SK-N-SH treated with all-trans-retinoic acid at 6 μM for 48 hours (cell line): Measurements from ENCODE around the gene TAS1R1.

Experiments
- ATAC-seq: fragments of 200-7000 bp; cut with Tn5 transposase; 3 replicates; pipeline ENCODE4 v1.9.1; 2020; ENCODE audit warnings: mild to moderate bottlenecking, moderate library complexity
- ARNTL ChIP-seq: fragments of 450-650 bp; formaldehyde crosslinking; IDR thresholded peaks from 2 replicates; pipeline ENCODE4 v1.5.0; 2020; ENCODE audit warnings: low read depth, mild to moderate bottlenecking, moderate library complexity, borderline replicate concordance
- BACH2 ChIP-seq: fragments of 250-450 bp; sonication (Bioruptor Pico); IDR thresholded peaks from 2 replicates; pipeline ENCODE4 v1.9.0; 2021; ENCODE audit warnings: mild to moderate bottlenecking, borderline replicate concordance
- ESRRG ChIP-seq: fragments of 250-450 bp; sonication (Bioruptor Pico); IDR thresholded peaks from 2 replicates; pipeline ENCODE4 v1.6.1; 2021; ENCODE audit warnings: mild to moderate bottlenecking
- ISL1 ChIP-seq: fragments of 250-450 bp; sonication (Bioruptor Pico); IDR thresholded peaks from 2 replicates; pipeline ENCODE4 v2.1.2; 2022; ENCODE audit warnings: mild to moderate bottlenecking, moderate library complexity
- OSR1 ChIP-seq: fragments of 250-450 bp; sonication (Bioruptor Pico); IDR thresholded peaks from 2 replicates; pipeline ENCODE4 v1.8.0; 2022; ENCODE audit warnings: moderate library complexity, mild to moderate bottlenecking, inconsistent platforms
- PPARA ChIP-seq: fragments of 250-450 bp; sonication (Bioruptor Pico); IDR thresholded peaks from 2 replicates; pipeline ENCODE4 v1.5.0; 2020; ENCODE audit warnings: mild to moderate bottlenecking, borderline replicate concordance
- RARB ChIP-seq: fragments of 250-450 bp; sonication (Bioruptor Pico); IDR thresholded peaks from 2 replicates; pipeline ENCODE4 v1.8.0; 2021; ENCODE audit warnings: mild to moderate bottlenecking, moderate library complexity
- SNAI2 ChIP-seq: fragments of 250-450 bp; sonication (Bioruptor Pico); IDR thresholded peaks from 2 replicates; pipeline ENCODE4 v1.5.0; 2020; ENCODE audit warnings: mild to moderate bottlenecking, moderate library complexity
- TOX ChIP-seq: fragments of 250-450 bp; sonication (Bioruptor Pico); IDR thresholded peaks from 2 replicates; pipeline ENCODE4 v1.8.0; 2021; ENCODE audit warnings: mild to moderate bottlenecking, moderate library complexity, borderline replicate concordance
- ZC3H10 ChIP-seq: fragments of 250-450 bp; sonication (Bioruptor Pico); IDR thresholded peaks from 2 replicates; pipeline ENCODE4 v1.5.1; 2021; ENCODE audit warnings: mild to moderate bottlenecking, moderate library complexity
- ZFP30 ChIP-seq: fragments of 450-650 bp; formaldehyde crosslinking; IDR thresholded peaks from 2 replicates; pipeline ENCODE4 v1.5.0; 2022; ENCODE audit warnings: mild to moderate bottlenecking, moderate library complexity
- ZNF565 ChIP-seq: fragments of 450-650 bp; formaldehyde crosslinking; conservative IDR thresholded peaks from 2 replicates; pipeline ENCODE4 v1.5.0; 2020; ENCODE audit warnings: low read depth, mild to moderate bottlenecking, moderate library complexity
- ZNF70 ChIP-seq: fragments of 450-650 bp; formaldehyde crosslinking; IDR thresholded peaks from 2 replicates; pipeline ENCODE4 v1.5.0; 2020; ENCODE audit warnings: mild to moderate bottlenecking, moderate library complexity
- ZNF8 ChIP-seq: fragments of 450-650 bp; formaldehyde crosslinking; IDR thresholded peaks from 2 replicates; pipeline ENCODE4 v1.5.0; 2020; ENCODE audit warnings: mild to moderate bottlenecking, moderate library complexity
- TF ChIP-seq, protein P1 (sequence below): fragments of 250-450 bp; sonication (Bioruptor Pico); IDR thresholded peaks from 2 replicates; pipeline ENCODE4 v1.8.0; 2021; ENCODE audit warnings: low read depth, mild to moderate bottlenecking, moderate library complexity, borderline replicate concordance
- TF ChIP-seq, protein P2 (sequence below): fragments of 250-450 bp; sonication (Bioruptor Pico); IDR thresholded peaks from 2 replicates; pipeline ENCODE4 v1.5.1; 2020; ENCODE audit warnings: low read depth, mild to moderate bottlenecking, moderate library complexity
- TF ChIP-seq, protein P3 (sequence below): fragments of 250-450 bp; sonication (Bioruptor Pico); IDR thresholded peaks from 2 replicates; pipeline ENCODE4 v1.5.0; 2020; ENCODE audit warnings: mild to moderate bottlenecking, moderate library complexity
- TF ChIP-seq, protein P4 (sequence below): fragments of 250-450 bp; sonication (Bioruptor Pico); IDR thresholded peaks from 2 replicates; pipeline ENCODE4 v1.5.1; 2021; ENCODE audit warnings: mild to moderate bottlenecking, moderate library complexity
- TF ChIP-seq, protein P5 (sequence below): fragments of 250-450 bp; sonication (Bioruptor Pico); IDR thresholded peaks from 2 replicates; pipeline ENCODE4 v1.8.0; 2020; ENCODE audit warnings: mild to moderate bottlenecking, moderate library complexity, borderline replicate concordance

TAS1R1 gene

DNA sequence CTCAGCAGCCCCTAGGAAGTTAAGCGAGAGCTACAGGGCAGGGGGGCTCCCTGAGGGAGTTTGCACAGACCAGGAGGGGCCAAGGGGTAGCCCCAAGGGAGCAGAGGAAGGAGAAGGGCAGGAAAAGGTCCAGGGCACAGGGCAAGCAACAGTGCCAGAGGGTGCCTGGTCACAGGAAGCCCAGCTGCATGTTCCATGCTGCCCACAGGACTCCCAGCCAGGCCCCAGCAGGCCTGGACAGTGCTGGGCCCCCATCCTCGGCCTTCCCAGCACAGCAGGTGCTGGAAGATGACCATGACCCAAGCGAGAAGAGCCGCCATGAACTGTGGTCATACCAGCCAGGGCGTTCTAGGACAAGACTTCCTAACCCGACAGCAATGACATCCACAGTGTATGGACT lies 36.5 kb downstream of the TAS1R1 start:
- no peak for ATAC-seq
- TF ChIP-seq, protein P1, sequence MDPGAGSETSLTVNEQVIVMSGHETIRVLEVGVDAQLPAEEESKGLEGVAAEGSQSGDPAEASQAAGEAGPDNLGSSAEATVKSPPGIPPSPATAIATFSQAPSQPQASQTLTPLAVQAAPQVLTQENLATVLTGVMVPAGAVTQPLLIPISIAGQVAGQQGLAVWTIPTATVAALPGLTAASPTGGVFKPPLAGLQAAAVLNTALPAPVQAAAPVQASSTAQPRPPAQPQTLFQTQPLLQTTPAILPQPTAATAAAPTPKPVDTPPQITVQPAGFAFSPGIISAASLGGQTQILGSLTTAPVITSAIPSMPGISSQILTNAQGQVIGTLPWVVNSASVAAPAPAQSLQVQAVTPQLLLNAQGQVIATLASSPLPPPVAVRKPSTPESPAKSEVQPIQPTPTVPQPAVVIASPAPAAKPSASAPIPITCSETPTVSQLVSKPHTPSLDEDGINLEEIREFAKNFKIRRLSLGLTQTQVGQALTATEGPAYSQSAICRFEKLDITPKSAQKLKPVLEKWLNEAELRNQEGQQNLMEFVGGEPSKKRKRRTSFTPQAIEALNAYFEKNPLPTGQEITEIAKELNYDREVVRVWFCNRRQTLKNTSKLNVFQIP = no peak
- no peak for TF ChIP-seq ESRRG (CRISPR knock-in tag)

DNA sequence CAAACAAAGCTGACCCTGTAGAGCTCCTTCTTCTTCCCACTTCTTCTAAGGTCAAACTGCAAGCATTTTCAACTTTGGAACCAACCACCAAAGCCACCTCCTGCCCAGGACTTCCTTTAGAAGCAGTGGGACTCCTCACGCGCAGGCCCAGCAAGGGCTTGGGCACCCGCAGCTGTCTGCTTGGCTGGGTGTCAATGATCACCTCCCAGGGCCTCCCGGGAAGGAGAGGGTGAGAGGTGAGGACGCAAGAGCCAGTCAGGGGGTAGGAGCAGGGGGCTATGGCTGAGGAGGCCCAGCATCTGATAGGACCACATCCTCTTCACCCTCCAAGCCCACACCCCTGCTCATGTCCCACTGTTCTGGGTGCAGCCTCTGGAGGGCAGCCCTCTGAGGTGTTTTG lies 37.3 kb downstream of the TAS1R1 start:
- TF ChIP-seq ZNF70 (CRISPR knock-in tag) (no peak), TOX (no peak), ARNTL (CRISPR knock-in tag) (no peak), ESRRG (CRISPR knock-in tag) (no peak), ZNF565 (CRISPR knock-in tag) (no peak), ZNF8 (CRISPR knock-in tag) (no peak), RARB (CRISPR knock-in tag) (no peak), ZFP30 (CRISPR knock-in tag) (no peak), OSR1 (CRISPR knock-in tag) (no peak), ISL1 (CRISPR knock-in tag) (no peak)
- TF ChIP-seq, protein P1 = no peak
- TF ChIP-seq, protein P2, sequence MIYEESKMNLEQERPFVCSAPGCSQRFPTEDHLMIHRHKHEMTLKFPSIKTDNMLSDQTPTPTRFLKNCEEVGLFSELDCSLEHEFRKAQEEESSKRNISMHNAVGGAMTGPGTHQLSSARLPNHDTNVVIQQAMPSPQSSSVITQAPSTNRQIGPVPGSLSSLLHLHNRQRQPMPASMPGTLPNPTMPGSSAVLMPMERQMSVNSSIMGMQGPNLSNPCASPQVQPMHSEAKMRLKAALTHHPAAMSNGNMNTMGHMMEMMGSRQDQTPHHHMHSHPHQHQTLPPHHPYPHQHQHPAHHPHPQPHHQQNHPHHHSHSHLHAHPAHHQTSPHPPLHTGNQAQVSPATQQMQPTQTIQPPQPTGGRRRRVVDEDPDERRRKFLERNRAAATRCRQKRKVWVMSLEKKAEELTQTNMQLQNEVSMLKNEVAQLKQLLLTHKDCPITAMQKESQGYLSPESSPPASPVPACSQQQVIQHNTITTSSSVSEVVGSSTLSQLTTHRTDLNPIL = no peak
- TF ChIP-seq, protein P3, sequence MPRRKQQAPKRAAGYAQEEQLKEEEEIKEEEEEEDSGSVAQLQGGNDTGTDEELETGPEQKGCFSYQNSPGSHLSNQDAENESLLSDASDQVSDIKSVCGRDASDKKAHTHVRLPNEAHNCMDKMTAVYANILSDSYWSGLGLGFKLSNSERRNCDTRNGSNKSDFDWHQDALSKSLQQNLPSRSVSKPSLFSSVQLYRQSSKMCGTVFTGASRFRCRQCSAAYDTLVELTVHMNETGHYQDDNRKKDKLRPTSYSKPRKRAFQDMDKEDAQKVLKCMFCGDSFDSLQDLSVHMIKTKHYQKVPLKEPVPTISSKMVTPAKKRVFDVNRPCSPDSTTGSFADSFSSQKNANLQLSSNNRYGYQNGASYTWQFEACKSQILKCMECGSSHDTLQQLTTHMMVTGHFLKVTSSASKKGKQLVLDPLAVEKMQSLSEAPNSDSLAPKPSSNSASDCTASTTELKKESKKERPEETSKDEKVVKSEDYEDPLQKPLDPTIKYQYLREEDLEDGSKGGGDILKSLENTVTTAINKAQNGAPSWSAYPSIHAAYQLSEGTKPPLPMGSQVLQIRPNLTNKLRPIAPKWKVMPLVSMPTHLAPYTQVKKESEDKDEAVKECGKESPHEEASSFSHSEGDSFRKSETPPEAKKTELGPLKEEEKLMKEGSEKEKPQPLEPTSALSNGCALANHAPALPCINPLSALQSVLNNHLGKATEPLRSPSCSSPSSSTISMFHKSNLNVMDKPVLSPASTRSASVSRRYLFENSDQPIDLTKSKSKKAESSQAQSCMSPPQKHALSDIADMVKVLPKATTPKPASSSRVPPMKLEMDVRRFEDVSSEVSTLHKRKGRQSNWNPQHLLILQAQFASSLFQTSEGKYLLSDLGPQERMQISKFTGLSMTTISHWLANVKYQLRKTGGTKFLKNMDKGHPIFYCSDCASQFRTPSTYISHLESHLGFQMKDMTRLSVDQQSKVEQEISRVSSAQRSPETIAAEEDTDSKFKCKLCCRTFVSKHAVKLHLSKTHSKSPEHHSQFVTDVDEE = no peak
- TF ChIP-seq, all 23 proteins: peak for 0
- ATAC-seq = no peak

DNA sequence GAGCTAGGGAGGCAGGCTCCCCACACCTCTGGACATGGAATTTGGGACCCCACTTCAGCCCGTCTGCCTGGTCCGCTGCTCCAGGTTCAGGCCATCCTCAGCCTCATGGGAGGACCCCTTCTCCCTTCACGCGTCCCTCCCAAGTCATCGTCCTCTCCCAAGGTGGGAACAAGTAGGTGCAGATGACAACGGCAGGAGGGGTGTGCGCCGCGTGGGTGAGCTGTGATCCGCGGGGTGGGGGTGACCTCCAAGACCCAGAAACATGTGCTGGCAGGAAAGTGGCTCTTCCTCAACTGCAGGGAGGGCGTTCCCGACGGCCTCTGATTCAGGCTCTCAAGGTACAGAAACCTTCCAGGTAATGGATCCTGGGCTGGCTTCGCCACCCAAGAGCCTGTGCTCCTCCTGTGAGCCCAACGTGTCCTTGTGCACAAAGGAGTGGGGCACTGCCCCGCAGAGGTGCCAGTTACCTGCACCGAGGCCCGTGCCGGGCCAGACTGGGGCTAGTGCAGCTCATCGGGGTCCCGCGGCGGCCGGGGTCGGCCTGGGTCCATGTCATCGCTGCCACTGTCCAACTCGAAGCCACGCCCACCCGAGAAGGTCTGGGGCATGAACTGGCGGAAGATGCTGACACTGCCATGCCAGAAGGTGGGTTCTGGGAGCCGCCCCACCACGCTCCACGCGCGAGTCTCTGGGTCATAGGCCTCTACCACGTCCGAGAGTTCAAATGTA lies 37.9 kb downstream of the TAS1R1 start:
- ATAC-seq = no peak
- TF ChIP-seq ZFP30 (CRISPR knock-in tag) (no peak), TOX (no peak)
- TF ChIP-seq, protein P4, sequence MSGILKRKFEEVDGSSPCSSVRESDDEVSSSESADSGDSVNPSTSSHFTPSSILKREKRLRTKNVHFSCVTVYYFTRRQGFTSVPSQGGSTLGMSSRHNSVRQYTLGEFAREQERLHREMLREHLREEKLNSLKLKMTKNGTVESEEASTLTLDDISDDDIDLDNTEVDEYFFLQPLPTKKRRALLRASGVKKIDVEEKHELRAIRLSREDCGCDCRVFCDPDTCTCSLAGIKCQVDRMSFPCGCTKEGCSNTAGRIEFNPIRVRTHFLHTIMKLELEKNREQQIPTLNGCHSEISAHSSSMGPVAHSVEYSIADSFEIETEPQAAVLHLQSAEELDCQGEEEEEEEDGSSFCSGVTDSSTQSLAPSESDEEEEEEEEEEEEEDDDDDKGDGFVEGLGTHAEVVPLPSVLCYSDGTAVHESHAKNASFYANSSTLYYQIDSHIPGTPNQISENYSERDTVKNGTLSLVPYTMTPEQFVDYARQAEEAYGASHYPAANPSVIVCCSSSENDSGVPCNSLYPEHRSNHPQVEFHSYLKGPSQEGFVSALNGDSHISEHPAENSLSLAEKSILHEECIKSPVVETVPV (CRISPR knock-in tag) = no peak
- TF ChIP-seq, protein P5, sequence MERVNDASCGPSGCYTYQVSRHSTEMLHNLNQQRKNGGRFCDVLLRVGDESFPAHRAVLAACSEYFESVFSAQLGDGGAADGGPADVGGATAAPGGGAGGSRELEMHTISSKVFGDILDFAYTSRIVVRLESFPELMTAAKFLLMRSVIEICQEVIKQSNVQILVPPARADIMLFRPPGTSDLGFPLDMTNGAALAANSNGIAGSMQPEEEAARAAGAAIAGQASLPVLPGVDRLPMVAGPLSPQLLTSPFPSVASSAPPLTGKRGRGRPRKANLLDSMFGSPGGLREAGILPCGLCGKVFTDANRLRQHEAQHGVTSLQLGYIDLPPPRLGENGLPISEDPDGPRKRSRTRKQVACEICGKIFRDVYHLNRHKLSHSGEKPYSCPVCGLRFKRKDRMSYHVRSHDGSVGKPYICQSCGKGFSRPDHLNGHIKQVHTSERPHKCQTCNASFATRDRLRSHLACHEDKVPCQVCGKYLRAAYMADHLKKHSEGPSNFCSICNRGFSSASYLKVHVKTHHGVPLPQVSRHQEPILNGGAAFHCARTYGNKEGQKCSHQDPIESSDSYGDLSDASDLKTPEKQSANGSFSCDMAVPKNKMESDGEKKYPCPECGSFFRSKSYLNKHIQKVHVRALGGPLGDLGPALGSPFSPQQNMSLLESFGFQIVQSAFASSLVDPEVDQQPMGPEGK (CRISPR knock-in tag) = no peak

DNA sequence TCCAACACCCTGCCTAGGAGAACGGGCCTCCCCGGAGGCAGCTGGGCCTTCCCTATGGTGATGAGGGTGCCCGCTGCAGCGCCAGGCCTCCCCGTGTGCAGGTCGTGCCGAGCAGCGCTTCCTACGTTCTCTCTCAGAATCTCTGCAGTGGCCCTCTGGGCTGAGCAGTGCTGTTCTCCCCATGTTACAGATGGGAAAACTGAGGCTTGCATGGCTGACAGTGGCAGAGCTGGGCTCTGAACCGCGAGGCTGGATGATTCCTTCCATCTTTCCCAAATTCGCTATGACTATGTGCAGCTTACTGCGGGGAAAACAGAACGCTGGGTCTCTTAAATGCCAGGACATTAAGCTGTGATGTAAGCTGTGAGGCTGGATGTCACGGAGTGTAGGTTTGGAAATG lies 38.7 kb downstream of the TAS1R1 start:
- TF ChIP-seq BACH2 (CRISPR knock-in tag) (no peak), ZC3H10 (CRISPR knock-in tag) (no peak), PPARA (CRISPR knock-in tag) (no peak), SNAI2 (CRISPR knock-in tag) (no peak)
- no peak for ATAC-seq
